ENCODE results near the gene ITPRID1.

ITPRID1 gene

GRCh38 chr7:31642681-31643115 is 128.8 kb downstream of the ITPRID1 start:
- peak in 1 of 2 donors; percentile 9 for DNase-seq

GRCh38 chr7:31646942-31647341 is 133.1 kb downstream of the ITPRID1 start:
- no peak for DNase-seq

GRCh38 chr7:31647511-31647910 is 133.6 kb downstream of the ITPRID1 start:
- DNase-seq: no peak

GRCh38 chr7:31648288-31648687 is 134.4 kb downstream of the ITPRID1 start:
- DNase-seq: no peak

GRCh38 chr7:31648880-31649279 is 135.0 kb downstream of the ITPRID1 start:
- no peak for DNase-seq

GRCh38 chr7:31651234-31652062 is 137.6 kb downstream of the ITPRID1 start:
- DNase-seq: no peak

GRCh38 chr7:31652063-31652326 is 138.1 kb downstream of the ITPRID1 start:
- DNase-seq: no peak

- no peak for DNase-seq
Observed at GRCh38 chr7:31663072-31663471, 149.2 kb downstream of the ITPRID1 start.

GRCh38 chr7:31664890-31665289 is 151.0 kb downstream of the ITPRID1 start:
- no peak for DNase-seq

GRCh38 chr7:31665546-31665945 is 151.7 kb downstream of the ITPRID1 start:
- no peak for DNase-seq

- no peak for DNase-seq
Observed at GRCh38 chr7:31669461-31669860, 155.6 kb downstream of the ITPRID1 start.

GRCh38 chr7:31679574-31680305 is 165.8 kb downstream of the ITPRID1 start:
- DNase-seq: no peak

GRCh38 chr7:31683445-31684225 is 169.7 kb downstream of the ITPRID1 start:
- no peak for DNase-seq

- no peak for DNase-seq
Observed at GRCh38 chr7:31687024-31687748, 173.3 kb downstream of the ITPRID1 start, which contains the start of gene PPP1R17. Gene PPP1R17 (plus strand): TSS chr7:31687215. CDS start chr7:31692442, 5,227 bp downstream.

- no peak for DNase-seq
Observed at GRCh38 chr7:31688372-31688771, 174.5 kb downstream of the ITPRID1 start.

GRCh38 chr7:31688996-31689395 is 175.1 kb downstream of the ITPRID1 start:
- no peak for DNase-seq

- DNase-seq: no peak
Observed at GRCh38 chr7:31690935-31691334, 177.0 kb downstream of the ITPRID1 start.

GRCh38 chr7:31692451-31692850 is 178.6 kb downstream of the ITPRID1 start:
- no peak for DNase-seq

GRCh38 chr7:31692871-31693270 is 179.0 kb downstream of the ITPRID1 start:
- no peak for DNase-seq

GRCh38 chr7:31695859-31696614 is 182.1 kb downstream of the ITPRID1 start:
- no peak for DNase-seq

GRCh38 chr7:31699050-31699449 is 185.2 kb downstream of the ITPRID1 start:
- DNase-seq: no peak

GRCh38 chr7:31702354-31702753 is 188.5 kb downstream of the ITPRID1 start:
- DNase-seq: no peak
